Tibial artery (tissue), 4 donors: Measurements from ENCODE around the gene PRSS22.

Source experiments
- DNase-seq, 2 donors: peaks; one replicate each; pipeline ENCODE4 v3.0.0-alpha.2; 2019
- H3K27ac ChIP-seq, 2 donors: fragments of 200-600 bp; sonication (generic) in 1 of 2; 1 replicate in 1 of 2; 2 replicates in 1 of 2; pipeline ENCODE4 v1.5.1; 2018 to 2019; ENCODE audit warnings: mild to moderate bottlenecking in 1 of 2
- H3K27me3 ChIP-seq, 2 donors: fragments of 200-600 bp; sonication (generic) in 1 of 2; one replicate each; pipeline versions ENCODE4 v1.5.1 to v1.6.0; 2016 to 2019
- H3K36me3 ChIP-seq, 3 donors: fragments of 200-600 bp; sonication (generic) in 2 of 3; one replicate each; pipeline ENCODE4 v1.5.1; 2016 to 2019; ENCODE audit warnings: mild to moderate bottlenecking in 2 of 3
- H3K4me1 ChIP-seq, 4 donors: fragments of 200-600 bp; sonication (generic) in 2 of 4; 1 replicate in 3 of 4; 2 replicates in 1 of 4; pipeline ENCODE4 v1.5.1; 2016 to 2019
- H3K4me3 ChIP-seq, 2 donors: fragments of 200-600 bp; sonication (generic) in 1 of 2; 1 replicate in 1 of 2; 2 replicates in 1 of 2; pipeline ENCODE4 v1.5.1; 2018 to 2019; ENCODE audit warnings: mild to moderate bottlenecking in 2 of 2
- H3K9me3 ChIP-seq, 3 donors: fragments of 200-600 bp; sonication (generic) in 1 of 3; one replicate each; pipeline ENCODE4 v1.5.1; 2016 to 2019
- intact Hi-C: fragments of 100-400 bp; cut with DNase I; formaldehyde crosslinking; loops from one replicate; pipeline ENCODE4 v1.15.0; 2023; ENCODE audit warnings: low total_unique reads
- TF ChIP-seq, protein P1 (sequence below), 2 experiments: fragments of 200-600 bp in 1 of 2; fragments of 450-650 bp in 1 of 2; IDR thresholded peaks; one replicate each; pipeline ENCODE4 v1.5.1; 2017 to 2019; ENCODE audit warnings: antibody characterized with exemption in 2 of 2, mild to moderate bottlenecking in 1 of 2, moderate library complexity in 1 of 2

Gene PRSS22

DNA sequence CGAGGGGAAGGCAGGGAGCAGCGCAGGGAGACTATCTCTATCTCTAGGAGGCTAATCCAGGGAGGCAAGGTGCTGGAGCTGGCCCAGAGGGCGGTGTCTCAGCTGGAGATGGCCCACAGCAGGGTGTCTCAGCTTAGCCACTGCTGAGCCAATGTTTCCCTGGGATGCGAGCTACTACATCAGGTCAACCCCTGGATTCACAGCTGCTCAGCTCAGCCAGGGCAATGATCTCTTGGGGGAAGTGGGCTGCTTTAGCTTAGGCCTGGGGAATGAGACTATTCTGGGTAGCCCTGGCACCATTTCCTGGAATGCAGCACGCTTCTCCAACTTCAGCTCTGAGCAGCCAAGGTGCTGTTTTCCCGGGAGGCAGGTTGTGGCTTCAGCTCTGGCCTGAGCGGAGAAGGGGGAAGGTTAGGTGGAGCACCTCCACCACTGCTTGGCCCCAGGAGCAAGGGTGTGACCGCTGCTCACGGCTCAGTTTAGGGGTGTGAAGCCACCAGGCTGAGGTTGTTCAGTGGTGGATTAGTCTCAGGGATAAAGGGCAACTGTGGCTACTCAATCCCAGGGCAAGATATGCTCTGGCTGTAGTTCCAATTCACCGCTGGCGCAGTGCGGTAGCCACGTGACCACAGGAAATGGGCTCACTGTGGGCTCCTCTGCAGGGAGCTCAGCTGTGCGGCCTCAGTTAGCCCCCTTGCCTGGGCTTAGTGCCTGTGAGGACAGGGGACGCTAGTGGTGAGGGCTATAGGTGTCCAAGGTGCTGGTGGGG is 46.1 kb downstream of the PRSS22 start:
- Histone ChIP-seq H3K27ac (no peak overlapping the region), H3K27me3 (peaks cover 0 to 72% of the 10 kb centered on the region in 2 donors), H3K4me3 (no peak overlapping the region), H3K4me1 (peaks cover 0 to 9% (median 0%) of the 10 kb centered on the region in 4 donors), H3K36me3 (no peaks in the 10 kb centered on the region), H3K9me3 (no peaks in the 10 kb centered on the region)
- intact Hi-C loops = no loop called here
- no peak for DNase-seq
- TF ChIP-seq, protein P1, sequence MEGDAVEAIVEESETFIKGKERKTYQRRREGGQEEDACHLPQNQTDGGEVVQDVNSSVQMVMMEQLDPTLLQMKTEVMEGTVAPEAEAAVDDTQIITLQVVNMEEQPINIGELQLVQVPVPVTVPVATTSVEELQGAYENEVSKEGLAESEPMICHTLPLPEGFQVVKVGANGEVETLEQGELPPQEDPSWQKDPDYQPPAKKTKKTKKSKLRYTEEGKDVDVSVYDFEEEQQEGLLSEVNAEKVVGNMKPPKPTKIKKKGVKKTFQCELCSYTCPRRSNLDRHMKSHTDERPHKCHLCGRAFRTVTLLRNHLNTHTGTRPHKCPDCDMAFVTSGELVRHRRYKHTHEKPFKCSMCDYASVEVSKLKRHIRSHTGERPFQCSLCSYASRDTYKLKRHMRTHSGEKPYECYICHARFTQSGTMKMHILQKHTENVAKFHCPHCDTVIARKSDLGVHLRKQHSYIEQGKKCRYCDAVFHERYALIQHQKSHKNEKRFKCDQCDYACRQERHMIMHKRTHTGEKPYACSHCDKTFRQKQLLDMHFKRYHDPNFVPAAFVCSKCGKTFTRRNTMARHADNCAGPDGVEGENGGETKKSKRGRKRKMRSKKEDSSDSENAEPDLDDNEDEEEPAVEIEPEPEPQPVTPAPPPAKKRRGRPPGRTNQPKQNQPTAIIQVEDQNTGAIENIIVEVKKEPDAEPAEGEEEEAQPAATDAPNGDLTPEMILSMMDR (IDR thresholded peaks at IDR 0.05) = no peak

DNA sequence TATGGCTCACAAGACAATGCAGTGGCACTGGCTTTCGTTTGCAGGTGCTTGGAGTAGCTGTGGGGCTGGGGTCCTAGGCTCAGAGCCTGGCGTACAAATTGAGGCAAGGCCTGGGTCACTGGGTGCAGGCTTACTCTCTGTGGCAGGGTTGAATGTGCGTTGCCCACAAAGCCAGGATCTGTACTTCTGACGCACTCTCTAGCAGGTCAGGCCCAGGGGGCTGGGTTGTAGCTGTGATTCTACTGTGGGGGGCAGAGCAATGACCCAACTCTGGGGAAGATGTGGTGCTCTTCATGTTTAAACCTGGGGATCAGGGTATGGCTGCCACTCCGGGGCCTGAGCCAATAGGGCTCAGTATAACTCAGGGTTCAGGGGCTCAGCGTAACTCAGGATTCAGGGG is 47.3 kb downstream of the PRSS22 start:
- no peak for DNase-seq
- H3K4me1 ChIP-seq = peaks cover 0 to 9% (median 0%) of the 10 kb centered on the region in 4 donors
- peaks cover 0 to 70% of the 10 kb centered on the region in 2 donors for H3K27me3 ChIP-seq
- no peaks in the 10 kb centered on the region for H3K36me3 ChIP-seq
- no peaks in the 10 kb centered on the region for H3K9me3 ChIP-seq
- no peak overlapping the region for H3K4me3 ChIP-seq
- intact Hi-C loops = no loop called here
- TF ChIP-seq, protein P1 (IDR thresholded peaks at IDR 0.05) = no peak
- H3K27ac ChIP-seq = no peak overlapping the region

DNA sequence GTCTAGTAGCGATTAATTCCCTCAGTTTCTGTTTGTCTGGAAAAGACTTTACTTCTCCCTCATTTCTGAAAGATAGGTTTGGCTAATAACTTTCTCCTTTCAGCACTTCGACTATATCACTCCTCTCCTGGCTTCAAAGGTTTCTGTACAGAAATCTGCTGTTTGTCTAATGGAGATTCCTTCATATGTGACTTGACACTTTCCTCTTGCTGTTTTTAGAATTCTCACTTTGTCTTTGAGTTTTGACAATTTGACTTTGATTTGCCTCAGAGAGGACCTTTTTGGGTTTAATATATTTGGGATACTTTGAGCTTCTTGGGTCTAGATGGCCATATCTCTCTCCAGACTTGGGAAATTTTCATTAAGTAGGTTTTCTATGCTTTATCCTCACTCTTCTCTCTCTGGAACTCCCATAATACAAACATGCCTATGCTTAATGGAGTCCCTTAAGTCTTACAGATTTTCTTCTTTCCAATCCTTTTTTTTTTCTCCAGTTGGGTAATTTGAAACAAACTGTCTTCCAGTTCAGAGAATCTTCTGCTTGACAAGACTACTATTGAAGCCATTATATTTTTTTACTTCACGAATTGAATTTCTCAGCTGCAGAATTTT is 48.7 kb downstream of the PRSS22 start:
- Histone ChIP-seq H3K9me3 (peaks cover 0 to 10% (median 8%) of the 10 kb centered on the region in 3 donors), H3K36me3 (no peaks in the 10 kb centered on the region), H3K4me3 (no peak overlapping the region), H3K27ac (no peak overlapping the region), H3K27me3 (peaks cover 0 to 65% of the 10 kb centered on the region in 2 donors), H3K4me1 (peaks cover 0 to 9% (median 0%) of the 10 kb centered on the region in 4 donors)
- intact Hi-C loops = no loop called here
- TF ChIP-seq, protein P1 (IDR thresholded peaks at IDR 0.05) = no peak
- DNase-seq = no peak

GRCh38 chr16:2808181-2808580 is 49.8 kb downstream of the PRSS22 start:
- Histone ChIP-seq H3K27me3 (peaks cover 0 to 57% of the 10 kb centered on the region in 2 donors), H3K36me3 (no peaks in the 10 kb centered on the region), H3K9me3 (peaks cover 0 to 18% (median 13%) of the 10 kb centered on the region in 3 donors), H3K27ac (no peak overlapping the region), H3K4me3 (no peak overlapping the region), H3K4me1 (peaks cover 0 to 9% (median 0%) of the 10 kb centered on the region in 4 donors)
- DNase-seq = no peak
- TF ChIP-seq, protein P1 (IDR thresholded peaks at IDR 0.05) = no peak
- intact Hi-C loops = no loop called here

DNA sequence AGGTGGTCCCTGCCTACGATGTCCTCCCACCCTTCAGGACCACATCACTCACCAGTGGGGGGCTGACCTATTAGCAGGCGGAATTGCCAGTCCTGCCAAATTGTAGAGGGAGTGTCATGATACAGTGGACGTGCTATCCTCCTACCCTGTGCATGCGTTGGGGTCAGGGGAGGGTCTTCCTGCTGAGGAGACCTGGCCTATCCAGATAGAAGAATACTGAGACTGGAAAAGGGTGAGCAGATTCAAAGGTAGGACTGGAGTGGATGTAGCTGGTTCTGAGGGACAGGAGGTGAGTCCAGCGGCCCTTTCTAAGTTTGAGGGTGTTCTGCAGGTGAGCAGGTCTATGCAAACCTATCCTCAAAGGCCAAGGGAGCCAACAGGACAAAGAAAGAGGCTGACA is 51.7 kb downstream of the PRSS22 start:
- intact Hi-C loops = no loop called here
- H3K4me3 ChIP-seq = no peak overlapping the region
- no peaks in the 10 kb centered on the region for H3K36me3 ChIP-seq
- TF ChIP-seq, protein P1 (IDR thresholded peaks at IDR 0.05) = no peak
- peaks cover 0 to 46% of the 10 kb centered on the region in 2 donors for H3K27me3 ChIP-seq
- H3K9me3 ChIP-seq = peaks cover 0 to 18% (median 13%) of the 10 kb centered on the region in 3 donors
- H3K27ac ChIP-seq = no peak overlapping the region
- no peak for DNase-seq
- no peaks in the 10 kb centered on the region for H3K4me1 ChIP-seq
